A673 (cell line): ENCODE measurements around the gene THADA. TPM values are rescaled to one million over a fixed set of nuclear protein-coding genes. Genes with fewer than 3 reads are reported as not detected.

Experiments
- BruUV-seq: library from RNA; stranded (reverse); fragments of 400-500 nt; replicated peaks from 2 replicates; lab custom pipeline; 2021; lab: Mats Ljungman, UMichigan
- CTCF ChIA-PET: fragments of 300-600 bp; sonication (Branson Sonifier 250); formaldehyde crosslinking; loops from one replicate; lab custom pipeline; 2022; ENCODE audit warnings: antibody characterized with exemption; lab: Charles Lee
- POLR2A ChIA-PET: fragments of 300-600 bp; sonication (Branson Sonifier 250); formaldehyde crosslinking; loops from one replicate; lab custom pipeline; 2022; ENCODE audit warnings: antibody characterized with exemption; ENCODE audit not compliant: low non-redundant PET; lab: Charles Lee
- DNase-seq: peaks from one replicate; pipeline ENCODE4 v3.0.0-alpha.2; 2015; ENCODE audit warnings: low spot score
- H3K27ac ChIP-seq: fragments of 200-600 bp; sonication (generic); 2 replicates; pipeline ENCODE4 v1.5.1; 2016; ENCODE audit warnings: mixed run types, low read depth, mild to moderate bottlenecking, mixed read lengths, antibody characterized with exemption, low read length; ENCODE audit not compliant: poor library complexity, severe bottlenecking
- H3K27me3 ChIP-seq: fragments of 200-600 bp; sonication (generic); replicated peaks from 2 replicates; pipeline ENCODE4 v1.6.1; 2017; ENCODE audit warnings: mixed run types, low read depth, mild to moderate bottlenecking, mixed read lengths, antibody characterized with exemption, low read length; ENCODE audit not compliant: insufficient read depth, poor library complexity
- H3K36me3 ChIP-seq: fragments of 200-600 bp; sonication (generic); 2 replicates; pipeline ENCODE4 v1.6.1; 2016; ENCODE audit warnings: mixed run types, mild to moderate bottlenecking, mixed read lengths, antibody characterized with exemption, low read length; ENCODE audit not compliant: insufficient read depth, poor library complexity, severe bottlenecking
- H3K4me1 ChIP-seq: fragments of 200-600 bp; sonication (generic); 2 replicates; pipeline ENCODE4 v1.6.1; 2017; ENCODE audit warnings: mixed run types, mild to moderate bottlenecking, mixed read lengths, antibody characterized with exemption, low read length; ENCODE audit not compliant: insufficient read depth, poor library complexity, severe bottlenecking
- H3K4me3 ChIP-seq: fragments of 200-600 bp; sonication (generic); 2 replicates; pipeline ENCODE4 v1.5.1; 2016; ENCODE audit warnings: low read depth, mixed run types, mild to moderate bottlenecking, mixed read lengths, low read length; ENCODE audit not compliant: poor library complexity, severe bottlenecking
- H3K9me3 ChIP-seq: fragments of 200-600 bp; sonication (generic); 2 replicates; pipeline ENCODE4 v1.6.1; 2016; ENCODE audit warnings: mixed run types, low read depth, mild to moderate bottlenecking, mixed read lengths, antibody characterized with exemption, low read length; ENCODE audit not compliant: poor library complexity, severe bottlenecking
- CTCF ChIP-seq: fragments of 300-800, 200-600 bp; sonication (generic); conservative IDR thresholded peaks from 2 replicates; pipeline ENCODE4 v1.5.1; 2017; ENCODE audit warnings: low read depth, mild to moderate bottlenecking, antibody characterized with exemption, low read length, moderate library complexity, mixed read lengths
- EZH2 ChIP-seq: fragments of 200-600 bp; sonication (generic); IDR thresholded peaks from 2 replicates; pipeline ENCODE4 v1.6.1; 2017; ENCODE audit warnings: borderline replicate concordance, low read depth, mild to moderate bottlenecking, mixed read lengths, antibody characterized with exemption, low read length; ENCODE audit not compliant: poor library complexity, severe bottlenecking
- intact Hi-C: fragments of 100-400 bp; cut with micrococcal nuclease; formaldehyde crosslinking; loops from one replicate; pipeline ENCODE4 v1.10.0; 2022; ENCODE audit not compliant: unreplicated experiment
- total RNA-seq: library from RNA; stranded (reverse); gene quantifications from 2 replicates; pipeline ENCODE4 v1.2.3, GENCODE V29; 2021

The THADA gene
- total RNA-seq, 1 experiment from 2014 or later = 39.7 TPM

GRCh38 chr2:43453179-43454170, 142.4 kb downstream of the THADA start:
- no peak for DNase-seq
- Histone ChIP-seq H3K27me3 (no peaks in the 10 kb centered on the region), H3K4me1 (peaks cover 32% of the 10 kb centered on the region), H3K4me3 (no peak overlapping the region), H3K36me3 (no peaks in the 10 kb centered on the region), H3K9me3 (no peaks in the 10 kb centered on the region), H3K27ac (no peak overlapping the region)
- intact Hi-C loops = no loop called here
- TF ChIP-seq EZH2 (no peak), CTCF (no peak)
- CTCF ChIA-PET = no interaction called here
- POLR2A ChIA-PET = no interaction called here
- no TSS peak for BruUV-seq

GRCh38 chr2:43452318-43452731, 143.5 kb downstream of the THADA start:
- Histone ChIP-seq H3K27me3 (no peaks in the 10 kb centered on the region), H3K4me1 (peaks cover 38% of the 10 kb centered on the region), H3K9me3 (no peaks in the 10 kb centered on the region), H3K4me3 (no peak overlapping the region), H3K36me3 (no peaks in the 10 kb centered on the region), H3K27ac (no peak overlapping the region)
- intact Hi-C loops = no loop called here
- ChIA-PET POLR2A (no interaction called here), CTCF (no interaction called here)
- TF ChIP-seq CTCF = no peak
- TF ChIP-seq EZH2 = no peak
- no TSS peak for BruUV-seq
- DNase-seq = peak; percentile 77

GRCh38 chr2:43450617-43451016, 145.2 kb downstream of the THADA start:
- no TSS peak for BruUV-seq
- CTCF ChIA-PET = no interaction called here

More at GRCh38 chr2:43450617-43451016, 145.2 kb downstream of the THADA start:
- TF ChIP-seq CTCF = no peak
- no peak for TF ChIP-seq EZH2
- intact Hi-C loops = no loop called here
- H3K4me3 ChIP-seq = no peak overlapping the region
- no peaks in the 10 kb centered on the region for H3K36me3 ChIP-seq
- H3K9me3 ChIP-seq = no peaks in the 10 kb centered on the region
- no peaks in the 10 kb centered on the region for H3K27me3 ChIP-seq
- DNase-seq = peak; percentile 25
- POLR2A ChIA-PET = no interaction called here
- H3K4me1 ChIP-seq = peaks cover 41% of the 10 kb centered on the region
- no peak overlapping the region for H3K27ac ChIP-seq
